ENCODE measurements around the gene NSUN5. TPM values are rescaled to one million over a fixed set of nuclear protein-coding genes. Genes with fewer than 3 reads are reported as not detected.
"Not testable (repeated sequence)": the region's sequence is repeated elsewhere in the genome, so short reads cannot be mapped to it uniquely, and the experiment has no call there.

The NSUN5 gene
- total RNA-seq, 2 experiments from 2014 or later = 53.3 to 57.0 TPM

DNA sequence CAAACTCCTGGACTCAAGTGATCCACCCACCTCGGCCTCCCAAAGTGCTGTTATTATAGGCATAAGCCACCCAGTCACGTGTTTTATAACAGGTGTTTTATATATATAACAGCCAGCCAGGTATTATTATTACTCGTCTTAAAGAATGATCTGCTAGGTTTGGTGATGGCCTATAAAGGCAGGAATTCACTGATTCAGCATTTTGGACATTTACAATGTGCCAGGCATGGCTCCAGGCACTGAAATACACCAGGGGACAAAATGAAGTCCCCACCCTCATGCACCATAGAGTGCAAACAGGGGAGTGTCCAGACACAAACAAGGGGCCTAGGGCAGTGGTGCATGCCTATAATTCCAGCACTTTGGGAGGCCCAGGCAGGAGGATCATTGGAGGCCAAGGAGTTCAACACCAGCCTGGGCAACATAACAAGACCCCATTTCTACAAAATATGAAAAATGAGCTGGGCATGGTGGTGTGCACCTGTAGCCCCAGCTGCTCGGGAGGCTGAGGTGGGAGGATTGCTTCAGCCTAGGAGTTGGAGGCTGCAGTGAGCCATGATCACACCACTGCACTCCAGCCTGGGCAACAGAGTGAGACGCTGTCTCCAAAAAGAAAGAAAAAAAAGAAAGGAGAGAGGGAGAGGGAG, 14.9 kb upstream of the NSUN5 start:
- H3K4me3 Mint-ChIP-seq = peak overlapping the region; percentile 39
- H3K27ac Mint-ChIP-seq; H3K36me3 Mint-ChIP-seq (ENCODE audit: low read depth); DNase-seq; H3K27me3 Mint-ChIP-seq (ENCODE audit: low read depth); H3K9me3 Mint-ChIP-seq; H3K4me1 Mint-ChIP-seq (ENCODE audit: low read depth): not testable (repeated sequence)
- intact Hi-C loops (cut with micrococcal nuclease) = loop anchor here (1.0 kb wide), 2 partner anchors 129 to 411 kb away; no protein-coding TSS in a partner anchor
- CTCF ChIA-PET = interaction anchor here (0.7 to 2.6 kb wide), 8 partner anchors 9 to 139 kb away, joined by 3 to 17 read pairs (median 4); no protein-coding TSS in a partner anchor

DNA sequence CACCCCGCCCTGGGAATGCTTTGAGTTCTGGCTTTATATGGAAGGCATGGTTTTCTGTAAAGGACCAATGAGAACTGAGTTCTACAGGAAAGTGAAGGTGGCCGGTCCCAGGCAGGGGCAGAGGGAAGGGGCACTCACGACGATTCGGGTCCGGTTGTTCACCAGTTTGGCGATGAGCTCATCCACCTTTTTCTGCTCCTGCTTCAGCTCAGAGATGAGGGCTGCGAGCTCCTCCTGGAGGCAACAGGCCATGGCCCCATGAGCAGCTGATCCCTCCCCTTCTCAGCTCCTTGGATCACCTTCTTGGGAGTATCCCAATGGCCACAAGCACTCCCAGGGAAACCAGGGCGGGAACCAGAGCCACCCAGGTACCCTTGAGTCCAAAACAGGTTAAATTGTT, 11.4 kb upstream of the NSUN5 start:
- intact Hi-C loops (cut with micrococcal nuclease) = not testable (repeated sequence)

DNA sequence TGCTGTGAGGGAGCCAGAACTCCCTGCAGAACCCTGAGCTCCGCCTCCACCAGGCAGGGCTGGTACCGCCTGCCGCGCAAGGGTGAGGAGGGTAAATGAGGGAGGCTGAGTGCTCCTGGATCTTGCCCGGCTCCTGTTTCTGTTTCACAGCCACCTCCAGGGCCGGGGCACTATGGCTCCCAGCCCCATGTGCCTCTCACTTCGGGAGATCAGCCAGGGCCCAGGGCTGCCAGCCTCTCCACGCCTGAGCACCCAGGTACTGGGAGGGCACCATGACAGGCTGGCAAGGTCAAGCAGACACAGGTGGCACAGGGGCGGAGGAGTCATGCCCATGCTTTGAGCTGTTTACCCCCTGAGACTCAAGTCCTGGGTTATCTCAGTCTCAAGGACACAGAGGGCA, 10.9 kb upstream of the NSUN5 start:
- H3K4me1 Mint-ChIP-seq (ENCODE audit: low read depth); CTCF ChIA-PET; H3K27me3 Mint-ChIP-seq (ENCODE audit: low read depth); H3K9me3 Mint-ChIP-seq; H3K36me3 Mint-ChIP-seq (ENCODE audit: low read depth); DNase-seq; intact Hi-C loops (cut with micrococcal nuclease); H3K4me3 Mint-ChIP-seq; H3K27ac Mint-ChIP-seq: not testable (repeated sequence)

More for the DNA sequence above, 11.4 kb upstream of the NSUN5 start:
- H3K4me1 Mint-ChIP-seq (ENCODE audit: low read depth); H3K9me3 Mint-ChIP-seq; CTCF ChIA-PET; DNase-seq; H3K27ac Mint-ChIP-seq; H3K4me3 Mint-ChIP-seq; H3K27me3 Mint-ChIP-seq (ENCODE audit: low read depth); H3K36me3 Mint-ChIP-seq (ENCODE audit: low read depth): not testable (repeated sequence)

DNA sequence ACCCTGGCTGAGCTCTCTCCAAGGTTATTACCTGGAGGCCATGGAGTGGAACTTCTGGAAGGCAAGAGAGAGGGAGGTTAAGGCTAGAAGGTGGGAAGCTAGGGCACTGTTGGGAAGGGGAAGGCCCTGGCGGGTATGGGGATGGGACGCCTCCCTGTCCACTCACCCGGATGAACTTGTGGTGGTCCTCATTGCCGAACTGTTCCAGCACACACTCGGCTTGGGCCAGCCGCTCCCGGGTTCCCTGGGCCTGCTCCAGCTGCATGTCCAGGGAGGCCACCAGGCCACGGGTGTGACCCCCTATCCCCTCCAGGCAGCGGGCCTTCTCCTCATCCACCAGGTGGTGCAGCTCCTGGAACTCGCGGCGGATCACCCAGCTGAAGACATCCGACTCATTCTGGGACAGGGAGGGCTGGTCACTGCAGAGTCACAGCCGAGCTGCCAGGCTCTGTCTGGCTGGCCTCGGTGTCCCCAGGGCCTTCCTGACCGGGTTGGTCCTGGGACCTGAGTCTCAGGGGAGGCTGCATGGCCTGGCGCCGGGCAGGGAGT, 10.1 kb upstream of the NSUN5 start:
- DNase-seq; CTCF ChIA-PET; intact Hi-C loops (cut with micrococcal nuclease); H3K4me1 Mint-ChIP-seq (ENCODE audit: low read depth); H3K9me3 Mint-ChIP-seq; H3K27ac Mint-ChIP-seq; H3K27me3 Mint-ChIP-seq (ENCODE audit: low read depth); H3K4me3 Mint-ChIP-seq; H3K36me3 Mint-ChIP-seq (ENCODE audit: low read depth): not testable (repeated sequence)

DNA sequence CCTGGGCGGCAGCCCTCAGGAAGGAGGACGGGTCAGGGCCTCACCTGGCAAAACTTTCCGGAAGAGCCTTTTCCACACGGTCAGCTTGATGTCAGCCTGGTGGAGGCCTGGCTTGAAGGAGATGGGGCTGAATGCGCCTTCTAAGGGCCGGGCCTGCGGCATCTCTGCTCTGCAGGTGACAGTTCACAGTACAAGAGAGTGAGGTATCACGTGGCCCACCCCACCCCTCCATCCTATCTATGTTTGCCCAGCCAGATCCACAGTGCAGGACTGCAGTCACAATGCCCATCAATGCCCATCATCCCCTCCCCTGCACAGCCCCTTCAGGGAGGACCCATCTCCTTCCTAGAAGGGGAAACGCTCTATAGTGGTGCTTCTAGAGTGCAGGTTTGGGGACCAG, 7.9 kb upstream of the NSUN5 start:
- CTCF ChIA-PET = interaction anchor here (1.1 kb wide), 1 partner anchor 14 kb away, joined by 3 read pairs; no protein-coding TSS in a partner anchor
- Mint-ChIP-seq H3K27ac (no peak overlapping the region), H3K9me3 (no peaks in the 10 kb centered on the region), H3K4me1 (ENCODE audit: low read depth) (no peaks in the 10 kb centered on the region), H3K27me3 (ENCODE audit: low read depth) (no peaks in the 10 kb centered on the region), H3K36me3 (ENCODE audit: low read depth) (no peaks in the 10 kb centered on the region), H3K4me3 (no peak overlapping the region)
- DNase-seq = no peak
- intact Hi-C loops (cut with micrococcal nuclease) = no loop called here

DNA sequence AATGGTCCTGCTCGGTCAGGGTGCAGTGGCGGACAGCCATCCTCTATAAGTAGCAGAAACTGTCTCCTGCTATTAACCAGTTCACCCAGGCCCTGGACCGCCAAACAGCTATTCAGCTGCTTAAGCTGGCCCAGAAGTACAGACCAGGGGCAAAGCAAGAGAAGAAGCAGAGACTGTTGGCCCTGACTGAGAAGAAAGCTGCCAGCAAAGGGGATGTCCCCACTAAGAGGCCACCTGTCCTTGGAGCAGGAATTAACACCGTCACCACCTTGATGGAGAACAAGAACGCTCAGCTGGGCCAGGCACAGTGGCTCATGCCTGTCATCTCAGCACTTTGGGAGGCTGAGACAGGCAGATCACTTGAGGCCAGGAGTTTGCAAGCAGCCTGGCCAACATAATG, 5.6 kb upstream of the NSUN5 start:
- Mint-ChIP-seq H3K4me1 (ENCODE audit: low read depth) (peaks cover 4% of the 10 kb centered on the region), H3K27me3 (ENCODE audit: low read depth) (no peaks in the 10 kb centered on the region), H3K27ac (no peak overlapping the region), H3K36me3 (ENCODE audit: low read depth) (no peaks in the 10 kb centered on the region), H3K9me3 (no peaks in the 10 kb centered on the region), H3K4me3 (no peak overlapping the region)
- no peak for DNase-seq
- CTCF ChIA-PET = interaction anchor here (2.6 kb wide), 1 partner anchor 10 kb away, joined by 15 read pairs; no protein-coding TSS in a partner anchor
- intact Hi-C loops (cut with micrococcal nuclease) = no loop called here

DNA sequence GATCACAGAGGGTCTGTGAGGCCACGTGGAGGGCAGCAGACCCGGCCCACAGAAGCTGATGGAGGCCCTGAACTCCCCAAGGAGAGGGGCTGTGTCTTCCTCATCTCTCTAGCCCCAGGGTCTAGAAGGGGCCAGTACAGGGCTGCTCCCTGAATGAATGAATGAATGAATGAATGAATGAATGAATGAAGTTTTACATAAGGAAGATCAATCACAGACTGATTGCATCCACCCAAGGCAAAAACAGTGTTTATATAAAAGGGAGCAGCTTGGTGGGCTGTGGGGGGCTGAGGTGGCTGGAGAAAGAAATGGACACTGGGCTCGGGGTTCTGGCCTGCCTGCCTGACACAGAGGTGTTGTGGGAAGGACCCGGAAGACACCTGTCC, 4.9 kb upstream of the NSUN5 start:
- intact Hi-C loops (cut with micrococcal nuclease) = no loop called here
- H3K27me3 Mint-ChIP-seq (ENCODE audit: low read depth) = no peaks in the 10 kb centered on the region
- CTCF ChIA-PET = interaction anchor here (2.6 kb wide), 1 partner anchor 11 kb away, joined by 15 read pairs; no protein-coding TSS in a partner anchor
- no peaks in the 10 kb centered on the region for H3K9me3 Mint-ChIP-seq
- H3K27ac Mint-ChIP-seq = no peak overlapping the region
- peaks cover 1% of the 10 kb centered on the region for H3K36me3 Mint-ChIP-seq (ENCODE audit: low read depth)
- DNase-seq = no peak
- no peak overlapping the region for H3K4me3 Mint-ChIP-seq
- H3K4me1 Mint-ChIP-seq (ENCODE audit: low read depth) = peaks cover 7% of the 10 kb centered on the region

DNA sequence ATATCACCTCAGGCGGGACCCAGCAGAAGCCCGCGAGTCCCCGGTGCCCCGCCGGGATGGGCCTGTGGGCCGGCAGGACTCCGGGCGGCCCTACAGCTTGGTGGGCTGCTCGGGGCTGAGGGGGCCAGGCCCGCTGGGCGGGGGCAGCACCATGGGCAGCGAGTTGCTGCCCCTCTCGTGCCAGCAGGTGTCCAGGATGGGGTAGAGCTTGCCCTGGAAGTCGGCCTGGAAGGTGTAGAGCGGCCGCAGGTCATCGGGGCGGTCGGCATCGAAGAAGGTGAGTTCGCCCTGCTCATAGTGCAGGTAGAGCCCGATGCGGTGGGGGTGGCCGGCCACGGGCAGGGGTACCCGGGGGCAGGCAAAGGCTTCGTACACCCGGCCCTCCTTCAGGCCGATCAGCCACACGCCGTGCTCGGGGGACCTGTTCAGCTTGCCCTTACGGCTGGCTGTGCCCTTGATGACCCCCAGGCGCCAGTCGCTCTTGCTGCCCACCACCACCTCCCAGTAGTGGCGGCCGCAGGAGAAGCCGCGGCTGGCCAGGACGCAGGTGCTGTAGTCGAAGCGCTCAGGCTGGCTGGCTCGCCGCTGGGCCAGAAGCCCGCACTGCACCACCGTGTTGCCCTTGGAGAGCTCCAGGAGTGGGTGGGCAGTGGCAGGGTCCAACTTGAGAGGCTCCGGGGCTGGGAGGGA, 4.3 kb upstream of the NSUN5 start:
- Mint-ChIP-seq H3K9me3 (no peaks in the 10 kb centered on the region), H3K4me3 (no peak overlapping the region), H3K36me3 (ENCODE audit: low read depth) (peaks cover 5% of the 10 kb centered on the region), H3K27me3 (ENCODE audit: low read depth) (no peaks in the 10 kb centered on the region), H3K4me1 (ENCODE audit: low read depth) (peaks cover 9% of the 10 kb centered on the region), H3K27ac (no peak overlapping the region)
- no peak for DNase-seq
- CTCF ChIA-PET = interaction anchor here (1.3 to 2.6 kb wide), 2 partner anchors 11 kb away, joined by 4 to 15 read pairs; no protein-coding TSS in a partner anchor
- intact Hi-C loops (cut with micrococcal nuclease) = no loop called here

DNA sequence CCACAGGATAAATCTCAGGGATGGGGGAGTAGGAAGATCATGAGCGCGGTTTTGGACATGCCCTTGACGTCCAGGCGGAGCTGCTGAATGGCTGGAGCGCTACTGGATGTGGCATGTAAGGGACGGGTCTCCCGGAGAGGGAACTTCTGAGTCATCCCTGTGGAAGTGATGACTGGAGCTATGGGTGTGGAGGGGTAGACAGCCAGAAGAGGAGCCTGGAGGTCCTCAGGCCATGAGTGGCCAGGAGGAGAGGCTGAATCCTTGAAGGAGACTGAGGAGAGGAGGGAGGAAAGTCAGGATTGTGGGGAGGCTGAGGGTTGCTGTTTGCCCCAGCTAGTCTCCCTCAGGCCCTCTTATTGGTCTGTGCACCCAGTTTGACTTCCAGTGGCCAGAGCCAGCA, 2.8 kb upstream of the NSUN5 start:
- H3K4me1 Mint-ChIP-seq (ENCODE audit: low read depth) = peaks cover 23% of the 10 kb centered on the region
- CTCF ChIA-PET; intact Hi-C loops (cut with micrococcal nuclease); H3K9me3 Mint-ChIP-seq; H3K27me3 Mint-ChIP-seq (ENCODE audit: low read depth); DNase-seq; H3K27ac Mint-ChIP-seq; H3K4me3 Mint-ChIP-seq: not testable (repeated sequence)
- peaks cover 14% of the 10 kb centered on the region for H3K36me3 Mint-ChIP-seq (ENCODE audit: low read depth)

DNA sequence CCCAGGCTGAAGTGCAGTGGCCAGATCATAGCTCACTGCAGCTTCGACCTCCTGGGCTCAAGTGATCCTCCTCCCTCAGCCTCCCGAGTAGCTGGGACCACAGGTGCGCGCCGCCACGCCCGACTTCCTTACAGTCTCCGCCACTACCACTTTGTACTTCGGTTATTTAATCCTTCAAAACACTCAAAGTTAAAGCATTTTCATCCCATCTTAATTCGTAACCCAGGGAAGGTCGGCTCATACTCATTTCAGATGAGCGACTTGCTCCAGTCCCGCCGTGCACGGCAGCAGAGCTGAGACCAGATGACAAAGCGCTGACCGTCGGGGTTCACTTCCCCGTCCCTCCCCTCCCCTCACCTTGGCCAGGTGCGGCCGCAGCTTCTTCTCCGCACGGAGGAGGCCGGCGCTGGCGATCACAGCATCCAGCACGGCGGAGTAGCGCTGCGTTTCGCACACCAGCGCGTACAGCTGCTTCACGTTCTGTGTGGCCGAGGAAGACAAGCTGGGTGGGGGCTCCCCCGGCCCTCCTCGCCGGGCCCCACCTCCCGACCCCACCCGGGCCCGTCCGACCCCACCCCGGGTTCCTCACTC, 457 bp downstream of the NSUN5 start:
- Mint-ChIP-seq H3K27me3 (ENCODE audit: low read depth) (no peaks in the 10 kb centered on the region), H3K36me3 (ENCODE audit: low read depth) (peaks cover 24% of the 10 kb centered on the region), H3K4me3 (peak overlapping the region; percentile 99), H3K27ac (peak overlapping the region; percentile 93), H3K9me3 (no peaks in the 10 kb centered on the region), H3K4me1 (ENCODE audit: low read depth) (peaks cover 28% of the 10 kb centered on the region)
- DNase-seq = peak; percentile 17
- intact Hi-C loops (cut with micrococcal nuclease) = loop anchor here (1.0 kb wide), 1 partner anchor 214 kb away; the partner anchor contains the start of gene BAZ1B
- CTCF ChIA-PET = interaction anchor here (0.6 to 1.4 kb wide), 2 partner anchors 143 to 257 kb away, joined by 3 to 4 read pairs; no protein-coding TSS in a partner anchor

DNA sequence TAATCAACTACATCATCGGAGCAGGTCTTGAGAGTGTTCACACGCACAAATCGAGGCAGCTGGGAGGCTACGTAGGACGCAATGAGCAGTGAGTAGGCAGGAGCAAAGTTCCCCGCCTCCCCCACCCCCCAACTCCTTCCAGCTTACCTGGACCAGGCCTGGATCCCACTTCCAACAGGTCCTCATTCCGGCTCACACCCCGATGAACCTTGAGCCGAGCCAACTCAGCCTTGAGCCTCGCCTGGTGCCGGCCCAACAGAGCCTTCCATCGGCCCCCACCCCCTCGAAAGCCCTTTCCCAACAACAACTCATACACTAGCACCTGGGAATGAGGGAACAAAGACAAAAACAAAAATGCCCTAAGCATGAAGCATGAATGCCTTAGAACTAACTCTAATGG, 1.2 kb downstream of the NSUN5 start:
- H3K4me3 Mint-ChIP-seq = peak overlapping the region; percentile 99
- peak overlapping the region; percentile 66 for H3K27ac Mint-ChIP-seq
- CTCF ChIA-PET = interaction anchor here (0.8 to 1.4 kb wide), 2 partner anchors 142 to 144 kb away, joined by 4 to 5 read pairs; no protein-coding TSS in a partner anchor
- peaks cover 24% of the 10 kb centered on the region for H3K36me3 Mint-ChIP-seq (ENCODE audit: low read depth)
- no peak for DNase-seq
- H3K9me3 Mint-ChIP-seq = no peaks in the 10 kb centered on the region
- intact Hi-C loops (cut with micrococcal nuclease) = no loop called here
- H3K27me3 Mint-ChIP-seq (ENCODE audit: low read depth) = no peaks in the 10 kb centered on the region
- H3K4me1 Mint-ChIP-seq (ENCODE audit: low read depth) = peaks cover 28% of the 10 kb centered on the region

DNA sequence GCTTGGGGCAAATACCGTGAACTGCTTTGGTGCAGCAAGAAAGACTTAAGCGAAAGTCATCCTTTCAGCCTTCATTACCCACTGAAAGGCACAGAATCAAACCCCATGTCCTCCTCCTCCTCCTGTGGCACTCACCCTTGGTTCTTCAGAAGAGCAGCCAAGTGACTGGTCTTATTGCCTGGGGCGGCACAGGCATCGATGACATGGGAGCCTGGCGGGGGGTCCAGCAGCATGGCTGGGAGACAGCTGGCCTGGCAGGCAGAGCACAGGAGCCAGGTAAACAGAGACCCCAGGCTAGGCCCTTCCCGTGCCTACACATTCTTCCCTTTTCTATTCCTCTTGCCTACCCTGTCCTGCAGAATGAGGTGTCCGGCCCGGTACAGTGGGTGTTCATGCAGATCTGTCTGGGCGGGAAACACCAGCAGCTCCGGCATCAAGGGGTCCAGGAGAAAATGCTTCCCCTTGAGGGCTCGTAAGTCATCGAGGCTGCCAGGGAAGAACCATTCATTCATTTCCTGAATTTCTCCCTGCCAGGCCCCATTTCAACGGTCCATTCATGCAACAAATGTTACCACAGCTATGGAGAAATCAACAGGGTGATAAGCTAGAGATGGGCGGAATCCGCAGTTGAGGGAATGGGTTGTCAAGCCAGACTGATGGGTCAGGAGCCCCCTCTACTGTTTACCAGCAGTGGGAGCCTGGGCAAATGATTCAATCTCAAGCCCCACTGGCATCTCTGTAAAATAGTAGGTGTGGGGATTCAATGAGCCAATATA, 3.8 kb downstream of the NSUN5 start:
- H3K9me3 Mint-ChIP-seq; H3K4me3 Mint-ChIP-seq; intact Hi-C loops (cut with micrococcal nuclease); H3K27ac Mint-ChIP-seq; DNase-seq; H3K27me3 Mint-ChIP-seq (ENCODE audit: low read depth); CTCF ChIA-PET: not testable (repeated sequence)
- Mint-ChIP-seq H3K36me3 (ENCODE audit: low read depth) (peaks cover 24% of the 10 kb centered on the region), H3K4me1 (ENCODE audit: low read depth) (peaks cover 27% of the 10 kb centered on the region)
